NCI-H2171 treated with DMSO at 0.1 percent for 48 hours (cell line): ENCODE measurements around the gene RPAP3.

Experiments used
- DNase-seq: peaks from one replicate; lab custom pipeline; 2025; lab: John Stamatoyannopoulos, UW

RPAP3 gene

DNA sequence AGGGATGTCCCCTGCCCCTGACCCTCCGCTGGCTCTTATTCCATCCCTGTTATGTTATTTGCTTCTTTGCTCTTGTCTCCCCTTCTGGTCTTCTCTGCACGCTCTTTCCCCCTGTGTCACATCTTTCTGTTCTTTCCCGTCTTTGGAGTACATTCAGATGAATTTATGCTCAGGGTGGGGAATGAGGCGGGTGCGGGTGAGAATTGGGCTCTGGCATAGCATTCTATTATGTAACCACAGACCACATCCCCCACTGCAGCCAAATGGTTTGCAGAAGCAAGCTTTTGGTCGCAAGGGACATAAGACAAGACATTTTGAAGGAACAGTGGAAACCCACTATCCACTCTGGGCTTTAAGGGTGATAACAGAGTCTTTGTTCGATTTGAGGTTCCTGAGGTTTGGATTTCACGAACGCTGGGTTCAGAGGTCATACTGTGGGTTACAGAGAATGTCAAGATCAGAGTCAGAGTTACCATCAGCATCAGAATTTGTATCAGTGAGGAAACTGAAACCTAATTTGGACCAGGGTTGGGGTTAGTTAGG, 15.7 kb upstream of the RPAP3 start:
- no peak for DNase-seq

DNA sequence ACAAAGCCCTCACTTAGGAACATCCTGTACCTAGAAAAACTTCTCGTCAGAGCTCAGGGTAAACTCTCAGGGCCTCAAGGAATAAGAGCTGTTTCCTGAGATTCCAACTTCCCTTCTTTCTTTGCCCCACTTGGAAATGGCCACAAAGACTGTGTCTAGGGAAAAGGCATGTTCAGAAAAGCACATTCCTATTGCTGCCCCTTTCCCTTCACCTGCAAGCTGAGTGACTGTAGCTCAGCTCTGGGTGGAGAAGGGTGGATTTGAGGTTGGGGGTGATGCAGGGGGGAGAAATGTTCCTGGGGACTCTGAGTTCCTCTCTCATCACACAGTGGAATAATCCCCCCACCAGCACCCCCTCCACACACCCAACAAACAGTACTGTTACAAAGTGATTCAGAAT, 12.7 kb upstream of the RPAP3 start:
- no peak for DNase-seq

DNA sequence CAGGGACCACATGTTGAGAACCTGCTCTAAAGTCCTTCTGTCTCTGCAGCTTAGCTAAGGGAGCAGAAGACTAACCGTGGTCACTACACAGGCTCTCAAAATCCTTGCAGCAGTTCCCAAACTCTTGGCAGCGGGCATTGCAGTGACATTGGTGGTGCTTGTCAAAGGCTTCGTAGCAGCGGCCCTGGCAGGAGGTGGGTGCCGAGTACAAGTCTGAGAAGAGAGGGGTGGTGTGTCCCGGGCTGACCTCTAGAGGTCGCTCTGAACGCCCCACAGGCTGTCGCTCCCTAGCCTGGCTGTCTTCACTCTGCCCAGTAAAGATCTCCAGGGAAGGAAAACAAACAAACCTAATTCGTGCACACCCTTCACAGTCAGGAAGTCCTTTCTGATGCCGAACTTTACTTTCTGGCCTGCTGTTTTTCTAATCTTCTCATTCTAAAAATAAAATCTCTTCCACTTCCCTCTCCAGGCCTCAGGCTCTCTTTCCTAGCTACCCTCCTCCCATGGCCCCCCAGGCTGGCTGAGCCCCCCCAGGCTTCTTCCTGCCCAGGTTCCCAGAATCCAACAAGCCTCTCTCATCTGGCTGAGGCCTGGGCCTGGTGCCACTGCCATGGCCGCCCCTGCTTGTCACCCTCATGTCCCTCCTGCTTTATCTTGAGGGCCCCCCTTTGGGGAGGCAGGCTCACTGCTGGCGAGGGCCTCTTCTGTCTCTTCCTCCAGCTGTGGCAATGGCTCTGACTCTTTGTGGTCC, 11.8 kb upstream of the RPAP3 start:
- no peak for DNase-seq

DNA sequence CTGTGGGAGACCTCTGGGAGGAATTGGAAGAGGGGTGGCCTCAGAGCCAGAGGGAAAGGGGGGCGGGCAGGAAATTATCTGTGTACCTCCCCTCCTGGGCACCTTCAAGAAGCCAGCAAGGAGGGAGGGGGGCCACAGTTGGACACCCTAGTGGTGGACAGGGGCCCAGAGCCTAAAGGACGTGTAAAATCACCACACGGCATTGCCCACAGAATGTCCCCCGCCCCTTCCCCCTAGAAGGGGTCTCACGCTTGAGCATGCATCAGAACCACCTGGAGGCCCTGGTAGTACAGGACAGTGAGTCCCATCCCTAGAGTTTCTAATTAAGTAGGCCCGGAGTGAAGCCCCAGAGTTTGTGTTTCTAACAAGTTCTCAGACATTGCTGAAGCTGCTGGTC, 11.2 kb upstream of the RPAP3 start:
- no peak for DNase-seq

DNA sequence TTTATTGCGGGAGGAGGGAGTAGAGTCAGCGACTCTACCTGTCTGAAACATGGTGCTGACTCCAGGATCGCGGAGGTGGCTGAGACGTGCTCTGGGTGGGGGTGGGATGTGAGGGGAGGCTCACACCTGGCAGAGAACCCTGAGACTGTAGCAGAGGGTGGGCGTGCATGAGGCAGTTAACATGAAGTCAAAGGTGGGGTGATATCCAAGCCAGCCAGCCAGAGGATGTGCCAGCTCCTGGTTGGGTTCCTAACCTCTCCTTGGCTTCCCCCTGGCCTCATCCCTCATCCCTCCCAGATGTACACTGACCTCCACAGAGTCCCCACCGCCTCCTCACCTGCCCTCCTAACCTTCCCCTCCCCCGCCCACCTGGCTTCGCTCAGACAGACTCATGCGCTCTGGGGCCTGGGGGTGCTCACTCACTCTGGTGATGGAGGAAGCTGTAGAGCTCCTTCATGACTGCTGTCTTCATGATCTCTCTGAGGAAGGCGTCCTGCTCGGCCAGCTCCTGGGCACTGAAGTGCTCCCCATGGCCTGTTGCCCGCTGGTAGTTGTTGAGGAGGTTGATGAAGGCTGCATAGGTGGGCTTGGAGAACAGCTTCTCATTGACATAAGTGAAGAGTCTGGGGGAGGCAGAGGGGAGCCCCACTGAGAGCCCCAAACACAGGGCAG, 10.2 kb upstream of the RPAP3 start:
- no peak for DNase-seq

DNA sequence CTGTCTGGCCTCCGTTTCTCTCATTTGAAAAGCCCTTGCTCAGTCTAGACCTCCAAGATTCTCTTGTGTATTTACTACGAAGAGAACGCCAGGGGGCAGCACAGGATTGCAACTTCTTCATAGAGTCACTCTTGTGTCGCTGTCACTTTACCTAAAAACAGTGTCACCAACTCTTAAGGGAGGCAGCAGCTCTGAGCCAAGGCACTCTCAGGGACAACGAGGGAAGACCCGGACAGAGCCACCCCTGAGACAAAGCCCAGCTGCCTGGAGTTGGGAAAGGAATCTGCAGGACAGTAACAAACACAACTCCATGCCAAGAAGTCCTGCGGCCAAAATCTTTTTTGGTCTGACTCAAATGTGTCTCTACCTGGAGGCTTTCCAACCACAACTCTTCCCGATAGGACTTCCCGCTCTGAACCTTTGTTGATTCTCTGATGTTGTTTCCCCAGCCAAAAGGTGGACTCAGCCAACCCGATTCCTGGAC, 9.6 kb upstream of the RPAP3 start:
- DNase-seq: peak; percentile 78

DNA sequence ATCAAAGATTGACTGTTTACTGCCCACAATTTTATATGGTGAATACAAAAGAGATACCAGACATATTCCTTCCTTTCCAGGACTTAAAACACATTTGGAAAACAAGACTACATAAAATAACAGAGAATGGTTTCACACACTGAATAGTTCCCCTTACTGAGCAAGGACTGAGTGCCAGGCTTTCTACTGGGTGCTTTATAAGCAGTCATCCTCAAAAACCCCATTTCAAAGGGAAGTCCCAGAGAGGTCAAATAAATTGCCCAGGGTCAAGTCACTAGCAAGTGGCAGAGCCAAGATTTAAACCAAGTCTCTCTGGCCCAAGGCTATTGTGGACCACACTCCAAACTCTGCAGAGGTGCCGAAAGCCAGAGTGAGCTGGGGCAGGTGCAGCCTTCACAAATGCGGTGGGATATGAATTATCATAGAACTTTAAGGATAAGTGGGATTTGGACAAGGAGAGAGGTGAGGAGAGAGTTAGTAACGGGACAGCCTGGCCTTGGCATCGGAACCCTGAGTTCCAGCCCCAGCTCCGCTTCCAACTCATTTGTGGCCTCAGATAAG, 9.1 kb upstream of the RPAP3 start:
- DNase-seq: no peak

DNA sequence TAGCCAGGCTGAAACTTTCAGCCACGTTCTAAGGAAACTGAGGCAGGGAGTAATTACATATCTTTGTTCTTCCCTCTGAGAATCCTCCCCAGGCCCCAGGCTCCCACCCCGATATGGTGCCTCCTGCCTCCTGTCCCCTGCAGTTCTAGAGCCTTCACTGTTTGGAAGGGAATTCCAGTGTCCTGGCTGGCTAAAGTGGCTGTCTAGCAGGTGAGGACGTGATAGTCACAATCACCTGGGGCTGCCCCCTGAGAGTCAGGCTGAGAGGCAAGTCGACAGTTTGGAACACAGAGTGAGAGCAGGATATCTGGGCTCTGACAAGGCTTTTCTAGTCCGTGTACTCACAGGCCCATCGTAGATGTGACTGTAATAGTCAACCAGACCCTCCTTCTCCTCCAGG, 6.3 kb upstream of the RPAP3 start:
- no peak for DNase-seq

DNA sequence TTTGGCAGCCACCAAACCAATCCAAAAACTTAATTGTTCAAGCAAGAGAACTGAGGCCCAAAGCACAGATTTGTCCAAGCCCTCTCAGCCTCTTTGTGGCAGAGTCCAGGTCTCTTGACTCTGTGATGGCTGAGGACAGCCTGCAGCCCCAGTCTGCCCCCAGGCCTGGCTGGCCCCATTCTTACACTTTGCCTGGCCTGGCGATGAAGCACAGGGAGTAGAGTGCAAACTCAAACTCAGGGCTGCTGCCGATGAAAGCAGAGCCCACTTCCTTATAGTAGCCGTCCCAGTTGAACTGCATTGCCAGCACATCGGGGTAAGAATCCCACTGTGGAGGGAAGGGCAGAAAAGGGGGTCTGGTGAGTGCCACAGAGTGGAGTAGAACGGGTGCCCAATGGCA, 5.6 kb upstream of the RPAP3 start:
- no peak for DNase-seq

DNA sequence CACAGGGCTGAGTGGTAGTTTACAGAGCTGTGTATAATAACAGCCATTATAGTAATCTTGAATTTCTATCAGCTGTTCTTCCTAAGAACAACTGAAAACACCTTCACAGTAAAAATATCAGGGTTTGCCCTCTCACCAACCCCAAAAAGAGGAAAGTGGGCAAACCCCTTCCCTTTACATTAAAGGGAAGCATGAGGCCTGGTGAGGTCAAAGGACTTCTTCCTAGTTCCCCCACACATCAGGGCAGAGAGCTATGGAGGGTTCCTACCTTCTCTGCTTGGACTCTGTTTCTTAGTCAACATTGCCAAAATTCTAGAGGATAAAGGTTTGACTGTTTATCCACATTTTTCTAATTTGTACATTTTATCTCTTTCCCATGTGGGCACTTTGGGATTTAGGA, 4.4 kb upstream of the RPAP3 start:
- DNase-seq: no peak

DNA sequence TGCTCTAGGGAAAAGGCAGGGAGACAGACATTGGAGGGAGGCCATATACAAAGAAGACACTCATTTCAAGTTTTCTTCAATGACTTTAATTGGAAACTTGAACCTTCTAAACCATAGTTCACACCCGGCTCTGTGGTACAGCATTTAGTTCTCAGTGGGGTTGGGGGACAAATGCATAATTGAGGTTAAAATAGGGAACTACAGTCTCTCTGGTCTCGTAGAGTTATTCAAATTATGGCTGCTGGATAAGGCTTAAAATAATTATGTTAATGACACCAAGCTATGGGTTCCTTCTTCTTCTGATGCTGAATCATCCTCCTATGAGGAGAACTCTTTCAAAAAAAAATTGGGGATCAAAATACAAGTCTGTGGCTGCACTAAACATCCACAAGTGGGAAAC, 3.8 kb upstream of the RPAP3 start:
- DNase-seq: no peak

DNA sequence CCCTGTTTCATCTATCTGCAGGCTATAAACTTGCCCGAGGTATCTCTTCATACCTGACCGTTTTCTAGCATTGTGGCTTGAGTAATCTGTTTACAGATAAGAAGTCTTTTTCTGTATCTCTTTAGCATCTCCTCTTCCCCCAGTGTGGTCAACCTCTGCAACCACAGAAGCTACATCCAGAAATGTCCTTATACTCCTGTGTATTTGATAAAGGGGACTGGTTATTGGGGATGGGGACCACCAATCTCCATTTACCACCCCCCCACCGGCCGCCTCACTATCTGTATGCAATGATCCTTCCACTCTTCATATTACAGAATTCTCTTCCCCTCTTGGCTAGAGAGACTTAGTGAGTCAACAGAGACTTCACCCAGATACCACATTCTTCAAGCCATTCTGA, 3.4 kb upstream of the RPAP3 start:
- no peak for DNase-seq

DNA sequence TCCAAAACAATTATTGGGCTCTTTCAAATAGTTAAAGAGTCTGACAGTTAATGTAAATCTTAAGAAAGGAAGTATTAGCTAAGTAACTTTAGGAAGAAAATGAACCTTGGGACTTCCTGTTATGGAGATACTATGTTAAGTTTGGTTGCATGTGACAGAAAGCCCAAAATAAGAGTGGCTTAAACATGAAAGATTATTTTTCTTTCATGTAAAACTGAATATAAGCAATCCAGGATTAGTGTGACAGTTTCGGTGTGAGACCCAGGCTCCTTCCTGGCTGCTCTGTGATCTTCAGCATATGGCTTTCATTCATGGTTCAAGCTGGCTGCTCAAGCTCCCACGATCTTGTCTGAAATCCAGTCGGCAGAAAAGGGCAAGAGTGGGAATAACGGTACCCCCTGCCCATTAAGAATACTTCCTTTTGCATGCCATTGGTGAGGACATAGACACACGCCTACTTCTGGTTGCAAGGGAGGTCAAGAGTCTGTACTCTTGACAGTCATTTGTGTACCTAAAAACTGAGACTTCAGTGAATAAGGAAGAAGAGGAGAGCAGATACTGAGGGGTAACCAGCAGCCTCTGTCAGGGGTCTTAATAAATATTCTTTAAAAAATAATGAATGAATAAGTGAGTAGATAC, 2.2 kb upstream of the RPAP3 start:
- DNase-seq: no peak

DNA sequence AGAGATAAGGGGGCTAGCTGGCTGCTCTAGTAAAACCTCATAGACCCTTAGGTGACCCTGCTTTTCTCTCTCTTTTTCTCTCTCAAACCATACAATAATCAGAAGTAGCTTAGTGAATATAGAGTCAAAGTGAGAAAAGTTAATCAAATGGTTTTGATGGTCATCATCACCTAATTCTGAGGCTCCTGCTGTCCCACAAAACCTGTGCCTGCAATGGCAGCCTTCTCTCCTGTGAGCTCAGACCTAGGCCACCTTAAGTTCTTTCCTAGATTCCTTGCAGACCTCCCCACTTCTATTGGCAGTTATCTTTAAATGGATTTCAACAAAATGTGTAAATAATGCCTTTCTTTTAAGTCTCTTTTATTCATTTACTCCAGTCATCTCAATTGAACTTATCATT, 1.5 kb upstream of the RPAP3 start:
- no peak for DNase-seq

DNA sequence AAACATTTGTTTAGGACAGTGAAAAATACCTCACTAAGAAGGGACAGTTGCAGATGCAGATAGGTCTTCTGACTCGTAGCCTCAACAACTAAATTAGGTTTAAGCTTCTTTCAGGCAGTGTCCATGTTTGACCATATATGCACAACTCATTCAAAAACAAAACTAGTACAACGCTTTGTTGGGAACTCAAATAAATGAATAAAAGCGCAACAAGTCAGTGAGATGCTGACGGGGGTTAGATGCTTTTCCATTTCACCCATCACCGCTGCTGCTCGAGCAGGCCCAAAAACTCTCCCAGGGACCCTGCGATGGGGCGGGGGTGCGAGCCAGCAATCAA, 633 bp downstream of the RPAP3 start:
- no peak for DNase-seq

DNA sequence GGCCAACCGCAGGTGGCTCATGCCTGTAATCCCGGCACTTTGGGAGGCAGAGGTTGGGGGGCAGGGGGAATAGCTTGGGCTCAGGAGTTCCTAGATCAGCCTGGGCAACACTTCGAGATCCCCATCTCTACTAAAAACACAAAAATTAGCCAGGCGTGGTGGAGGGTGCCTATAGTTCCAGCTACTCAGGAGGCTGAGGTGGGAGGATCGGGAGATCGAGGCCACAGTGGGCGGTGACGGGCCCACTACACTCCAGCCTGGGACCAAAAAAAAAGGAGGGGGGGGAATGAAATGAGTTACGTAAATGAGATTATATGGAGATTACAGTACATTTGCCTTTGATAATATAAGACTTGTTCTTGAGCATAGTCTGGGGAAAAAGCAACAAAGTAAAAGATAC, 1.1 kb downstream of the RPAP3 start:
- DNase-seq: no peak

DNA sequence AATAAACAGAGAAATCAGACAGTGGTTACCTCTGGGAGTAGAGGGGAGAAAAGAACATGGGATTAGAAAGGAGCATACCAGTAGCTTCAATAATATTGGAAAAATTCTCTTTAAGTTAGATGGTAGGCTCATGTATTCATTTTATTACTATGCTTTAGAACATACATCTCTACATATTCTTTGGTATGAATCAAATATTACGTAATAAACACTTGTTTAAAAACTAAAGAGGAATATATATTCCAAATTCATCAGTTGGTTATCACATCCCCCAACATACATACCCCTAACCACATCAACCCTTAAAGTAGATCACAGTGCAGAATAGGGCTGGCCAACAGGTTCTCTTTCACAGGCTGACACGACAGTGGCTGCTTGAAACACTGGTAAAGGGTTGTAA, 5.6 kb downstream of the RPAP3 start:
- no peak for DNase-seq

DNA sequence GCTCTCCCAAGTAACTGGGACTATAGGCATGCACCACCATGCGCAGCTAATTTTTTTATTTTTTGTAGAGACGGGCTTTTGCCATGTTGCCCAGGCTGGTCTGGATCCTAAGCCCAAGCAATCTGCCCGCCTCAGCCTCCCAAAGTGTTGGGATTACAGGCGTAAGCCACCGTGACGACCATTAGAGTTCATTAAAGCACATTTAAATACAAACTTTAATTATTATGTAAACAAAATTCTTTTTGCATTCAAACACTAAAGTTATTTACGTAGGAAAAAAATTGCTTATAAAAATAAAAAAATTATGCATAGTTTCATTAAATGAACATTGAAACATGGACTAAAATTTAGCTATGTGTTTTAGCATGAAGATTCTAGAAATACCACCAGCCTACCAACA, 7.2 kb downstream of the RPAP3 start:
- no peak for DNase-seq

DNA sequence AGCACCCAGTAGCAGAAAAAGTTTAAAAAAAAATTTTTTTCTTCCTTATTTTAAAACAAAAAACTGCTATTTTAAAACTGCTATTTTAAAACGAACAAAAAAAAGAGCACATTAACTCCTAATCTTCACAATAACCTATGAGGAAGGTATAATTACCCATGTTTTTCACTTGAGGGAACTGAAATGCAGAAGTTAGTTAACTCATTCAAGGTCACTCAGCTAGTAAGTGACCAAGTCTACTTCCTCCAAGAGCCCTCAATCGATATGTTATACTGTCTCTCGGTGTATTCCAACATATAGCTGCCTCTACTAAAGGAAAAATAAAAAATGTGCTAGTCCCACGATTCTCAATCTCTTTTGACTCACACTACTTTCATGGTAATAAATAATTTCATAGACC, 7.8 kb downstream of the RPAP3 start:
- DNase-seq: no peak

DNA sequence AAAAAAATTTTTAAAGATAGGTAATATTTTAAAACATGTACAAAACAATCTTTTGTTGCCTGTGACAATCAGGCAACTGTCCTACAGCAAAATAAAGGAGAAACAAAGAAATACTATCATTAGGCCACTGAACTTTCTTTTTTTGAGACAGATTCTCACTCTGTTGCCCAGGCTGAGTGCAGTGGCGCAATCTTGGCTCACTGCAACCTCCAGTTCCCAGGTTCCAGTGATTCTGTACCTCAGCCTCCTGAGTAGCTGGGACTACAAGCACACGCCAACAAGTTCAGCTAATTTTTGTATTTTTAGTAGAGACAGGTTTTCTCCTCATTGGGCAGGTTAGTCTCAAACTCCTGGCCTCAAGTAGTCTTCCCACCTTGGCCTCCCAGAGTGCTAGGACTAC, 16.6 kb downstream of the RPAP3 start:
- DNase-seq: no peak

DNA sequence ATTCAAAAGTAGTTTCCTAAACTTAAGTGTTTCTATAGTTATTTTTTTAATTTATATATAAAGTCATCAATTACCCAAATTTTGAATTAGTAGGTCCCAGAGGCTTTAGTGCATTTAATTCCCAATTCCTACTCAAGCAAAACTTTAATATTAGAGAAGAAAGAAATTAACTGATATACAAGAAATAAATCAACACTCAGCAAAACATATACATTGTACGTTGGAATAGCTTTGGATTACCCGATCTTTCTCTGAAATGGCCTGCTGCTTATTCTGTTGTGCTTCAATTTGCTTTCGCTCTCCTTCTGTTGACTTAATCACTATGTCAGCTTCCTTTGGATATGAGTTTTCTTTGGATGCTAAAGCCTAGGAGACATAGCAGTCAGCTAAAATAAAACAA, 18.2 kb downstream of the RPAP3 start:
- no peak for DNase-seq

DNA sequence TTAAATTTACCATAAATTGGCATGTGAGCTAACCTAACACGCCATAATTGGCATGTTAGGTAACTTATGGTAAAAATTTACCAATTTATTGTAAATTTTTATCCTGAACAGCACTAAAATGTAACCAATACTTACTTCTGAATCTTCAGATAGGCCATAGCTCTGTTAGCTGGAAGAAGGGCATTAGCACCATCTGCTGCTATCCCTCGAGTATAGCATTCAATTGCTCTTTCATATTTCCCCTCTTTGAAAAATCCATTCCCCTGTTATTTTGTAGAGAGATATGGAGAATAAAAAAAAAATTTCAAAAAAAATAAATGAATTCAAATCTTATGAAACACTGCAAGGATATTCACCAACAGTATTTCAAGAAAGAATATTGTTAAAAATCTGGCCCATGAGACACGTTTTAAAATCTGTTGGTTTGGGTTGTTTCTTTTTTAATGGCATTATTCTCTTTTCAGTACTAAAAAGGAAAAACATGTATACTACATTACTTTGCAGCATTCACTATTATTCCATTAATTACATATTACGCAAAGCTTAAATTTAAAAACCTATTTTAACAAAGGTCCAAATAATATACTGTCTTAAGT, 19.1 kb downstream of the RPAP3 start:
- DNase-seq: peak; percentile 22

DNA sequence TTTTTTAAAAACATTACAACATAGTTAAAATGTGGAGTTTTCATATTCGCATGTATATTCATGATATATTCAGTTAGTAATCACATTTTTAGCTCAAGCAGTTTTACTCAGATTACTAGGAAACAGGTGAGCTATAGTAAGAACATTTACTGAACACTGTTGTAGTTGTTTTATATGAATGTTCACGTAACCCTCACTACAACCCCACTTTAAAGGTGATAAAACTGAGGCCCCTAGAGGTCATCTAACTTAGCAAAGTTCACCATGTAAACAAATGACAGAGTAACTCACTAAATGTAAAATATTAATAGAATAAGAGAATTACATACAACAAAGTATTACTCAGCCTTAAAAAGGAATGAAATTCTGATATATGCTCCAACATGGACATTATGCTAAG, 26.0 kb downstream of the RPAP3 start:
- DNase-seq: no peak
